Measurements from ENCODE around the gene SLC9A1. TPM values are rescaled to one million over a fixed set of nuclear protein-coding genes. Genes with fewer than 3 reads are reported as not detected.
A peak's percentile ranks its signal among the peaks of the same experiment; 100 is the strongest.

SLC9A1 gene
- total RNA-seq, 3 donors from 2014 or later = 6.1 to 14.2 (median 13.8) TPM

DNA sequence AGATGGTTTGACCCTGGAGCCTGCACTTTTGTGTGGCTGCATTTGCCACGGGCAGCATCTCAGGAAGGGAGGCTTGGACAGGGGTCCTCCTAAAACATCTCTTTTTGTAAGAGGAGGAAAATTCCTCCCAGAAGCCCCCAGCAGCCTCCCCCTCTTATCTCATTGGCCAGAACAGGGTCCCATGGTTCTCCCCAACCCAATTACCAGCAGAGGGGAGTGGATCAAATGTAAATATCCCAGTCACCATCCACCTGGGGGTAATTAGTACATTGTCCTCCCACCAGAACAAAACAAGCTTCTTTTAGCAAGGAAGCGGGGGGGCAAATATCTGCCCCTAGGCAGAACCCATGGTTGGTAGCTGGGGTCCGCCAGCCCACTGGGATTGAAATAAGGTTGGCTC, 97.5 kb downstream of the SLC9A1 start:
- H3K27me3 ChIP-seq = no peaks in the 10 kb centered on the region
- peaks cover 0 to 4% of the 10 kb centered on the region in 2 donors for H3K4me1 ChIP-seq
- TF ChIP-seq, protein P1, sequence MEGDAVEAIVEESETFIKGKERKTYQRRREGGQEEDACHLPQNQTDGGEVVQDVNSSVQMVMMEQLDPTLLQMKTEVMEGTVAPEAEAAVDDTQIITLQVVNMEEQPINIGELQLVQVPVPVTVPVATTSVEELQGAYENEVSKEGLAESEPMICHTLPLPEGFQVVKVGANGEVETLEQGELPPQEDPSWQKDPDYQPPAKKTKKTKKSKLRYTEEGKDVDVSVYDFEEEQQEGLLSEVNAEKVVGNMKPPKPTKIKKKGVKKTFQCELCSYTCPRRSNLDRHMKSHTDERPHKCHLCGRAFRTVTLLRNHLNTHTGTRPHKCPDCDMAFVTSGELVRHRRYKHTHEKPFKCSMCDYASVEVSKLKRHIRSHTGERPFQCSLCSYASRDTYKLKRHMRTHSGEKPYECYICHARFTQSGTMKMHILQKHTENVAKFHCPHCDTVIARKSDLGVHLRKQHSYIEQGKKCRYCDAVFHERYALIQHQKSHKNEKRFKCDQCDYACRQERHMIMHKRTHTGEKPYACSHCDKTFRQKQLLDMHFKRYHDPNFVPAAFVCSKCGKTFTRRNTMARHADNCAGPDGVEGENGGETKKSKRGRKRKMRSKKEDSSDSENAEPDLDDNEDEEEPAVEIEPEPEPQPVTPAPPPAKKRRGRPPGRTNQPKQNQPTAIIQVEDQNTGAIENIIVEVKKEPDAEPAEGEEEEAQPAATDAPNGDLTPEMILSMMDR (IDR thresholded peaks at IDR 0.05) = no peak
- TF ChIP-seq POLR2AphosphoS5 (IDR thresholded peaks at IDR 0.05) (no peak), POLR2A (IDR thresholded peaks at IDR 0.05) (no peak)
- peak overlapping the region; percentile 86 to 87 for H3K27ac ChIP-seq
- H3K36me3 ChIP-seq = no peaks in the 10 kb centered on the region
- no peaks in the 10 kb centered on the region for H3K9me3 ChIP-seq
- H3K4me3 ChIP-seq = peak overlapping the region in 2 of 3 donors; percentile 28 to 45
- intact Hi-C loops (cut with DNase I; ENCODE audit: low total_unique reads) = no loop called here
- no peak for DNase-seq (ENCODE audit: low spot score in 2 of 2)

DNA sequence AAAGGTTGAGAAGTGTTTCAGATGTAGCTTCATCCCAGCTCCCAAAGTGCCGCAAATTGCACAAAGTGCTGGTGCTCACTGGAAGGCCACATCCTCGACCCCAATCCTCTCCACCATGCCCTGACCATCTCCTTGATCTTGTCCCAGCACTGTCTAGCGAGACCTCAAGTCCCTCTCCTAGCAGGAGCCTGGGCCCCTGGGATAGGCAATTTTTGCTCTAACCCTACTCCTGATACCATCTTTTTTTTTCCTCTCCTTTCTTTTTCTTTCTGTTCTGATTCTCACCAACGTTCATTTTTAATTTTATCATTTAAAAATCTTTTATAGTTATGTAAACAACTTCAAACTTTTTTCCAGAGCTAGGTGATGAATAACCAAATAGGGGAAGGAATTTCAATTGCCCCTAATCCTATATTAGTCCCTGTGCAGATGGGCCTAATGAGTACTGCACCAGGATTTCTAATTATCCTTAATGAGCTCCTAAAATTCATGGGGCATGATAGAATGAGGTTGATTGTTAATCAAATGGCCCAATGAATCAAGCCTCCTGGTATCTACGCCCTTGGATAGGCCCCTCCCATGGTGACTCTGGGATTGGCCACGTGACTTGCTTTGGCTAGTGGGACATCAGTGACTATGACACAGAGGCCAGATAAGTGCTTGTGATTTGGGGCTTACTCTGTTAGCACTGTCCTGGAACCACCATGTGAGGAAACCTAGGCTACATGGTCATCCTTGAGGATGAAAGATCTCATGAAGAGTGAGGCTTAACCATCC, 100.8 kb downstream of the SLC9A1 start:
- no peaks in the 10 kb centered on the region for H3K36me3 ChIP-seq
- no peak overlapping the region for H3K4me3 ChIP-seq
- no peaks in the 10 kb centered on the region for H3K27me3 ChIP-seq
- no peak for TF ChIP-seq POLR2A (IDR thresholded peaks at IDR 0.05)
- TF ChIP-seq, protein P1 (IDR thresholded peaks at IDR 0.05) = no peak
- no peak for TF ChIP-seq POLR2AphosphoS5 (IDR thresholded peaks at IDR 0.05)
- no peaks in the 10 kb centered on the region for H3K9me3 ChIP-seq
- no peak for DNase-seq (ENCODE audit: low spot score in 2 of 2)
- intact Hi-C loops (cut with DNase I; ENCODE audit: low total_unique reads) = no loop called here
- peaks cover 0 to 4% of the 10 kb centered on the region in 2 donors for H3K4me1 ChIP-seq
- no peak overlapping the region for H3K27ac ChIP-seq

DNA sequence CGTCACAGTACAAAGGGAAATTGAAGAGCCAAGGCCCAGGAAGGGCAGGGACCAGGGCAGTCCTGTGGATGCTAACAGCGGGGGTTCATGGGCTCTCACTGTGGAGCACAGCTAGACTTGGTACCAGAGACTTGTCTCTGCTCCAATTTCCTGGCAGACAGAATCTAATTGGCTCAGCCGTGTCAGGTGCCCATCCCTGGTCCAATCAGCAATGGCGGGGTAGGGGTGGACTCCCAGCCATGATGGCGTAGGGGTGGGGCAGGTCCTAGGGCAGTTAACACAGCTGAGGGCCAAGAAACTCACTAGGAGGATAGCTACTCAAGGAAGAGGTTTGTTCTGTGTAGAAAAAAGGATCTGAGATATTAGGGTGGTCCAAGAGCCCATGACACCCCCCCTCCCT, 102.4 kb downstream of the SLC9A1 start:
- no peak for DNase-seq (ENCODE audit: low spot score in 2 of 2)
- H3K27ac ChIP-seq = no peak overlapping the region
- intact Hi-C loops (cut with DNase I; ENCODE audit: low total_unique reads) = no loop called here
- TF ChIP-seq POLR2A (IDR thresholded peaks at IDR 0.05) (no peak), POLR2AphosphoS5 (IDR thresholded peaks at IDR 0.05) (no peak)
- TF ChIP-seq, protein P1 (IDR thresholded peaks at IDR 0.05) = no peak
- no peak overlapping the region for H3K4me3 ChIP-seq
- H3K36me3 ChIP-seq = no peaks in the 10 kb centered on the region
- no peaks in the 10 kb centered on the region for H3K9me3 ChIP-seq
- H3K4me1 ChIP-seq = peaks cover 0 to under 1% of the 10 kb centered on the region in 2 donors
- H3K27me3 ChIP-seq = no peaks in the 10 kb centered on the region

DNA sequence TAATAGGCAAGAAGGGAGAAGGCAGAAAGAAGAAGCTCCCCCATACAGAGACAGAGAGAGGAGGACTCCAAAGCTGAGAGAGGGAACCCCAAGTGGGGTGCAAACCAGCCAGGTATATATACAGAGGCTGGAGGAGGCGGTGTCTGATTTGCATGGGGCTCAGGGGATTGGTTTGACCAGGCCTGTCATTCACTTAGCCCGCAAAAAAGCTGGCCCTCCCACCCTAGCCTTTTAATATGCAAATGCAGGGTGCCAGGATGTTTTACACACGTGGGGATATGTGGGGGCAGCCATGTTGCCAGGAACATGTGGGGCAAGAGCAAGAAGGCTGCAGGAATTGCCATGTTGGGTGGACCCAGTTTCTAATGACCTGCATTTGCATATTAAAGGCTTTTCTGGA, 105.3 kb downstream of the SLC9A1 start:
- intact Hi-C loops (cut with DNase I; ENCODE audit: low total_unique reads) = loop anchor here (5.0 kb wide), 1 partner anchor 48 kb away; no protein-coding TSS in a partner anchor

DNA sequence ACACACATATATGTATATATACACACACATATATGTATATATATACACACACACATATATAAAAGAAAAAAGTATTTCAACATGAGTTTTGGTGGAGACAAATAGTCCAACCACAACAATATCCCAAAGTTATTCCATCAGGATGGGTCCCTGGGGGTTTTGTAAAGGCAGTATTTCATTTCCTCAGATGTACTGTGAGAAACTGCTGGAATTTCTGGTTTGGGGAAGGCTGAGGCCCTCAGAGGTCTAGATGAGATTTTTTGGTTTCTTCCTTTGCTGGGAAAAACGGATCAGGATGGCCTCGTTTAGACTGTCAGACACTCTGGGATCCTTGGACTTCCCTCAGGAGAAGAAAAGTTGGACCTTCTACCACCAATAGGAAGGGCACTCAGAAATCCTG, 105.8 kb downstream of the SLC9A1 start:
- no peak for DNase-seq (ENCODE audit: low spot score in 2 of 2)
- no peak overlapping the region for H3K27ac ChIP-seq
- no peak overlapping the region for H3K4me3 ChIP-seq
- H3K4me1 ChIP-seq = no peaks in the 10 kb centered on the region
- no peaks in the 10 kb centered on the region for H3K9me3 ChIP-seq
- no peaks in the 10 kb centered on the region for H3K36me3 ChIP-seq
- H3K27me3 ChIP-seq = no peaks in the 10 kb centered on the region
- TF ChIP-seq, protein P1 (IDR thresholded peaks at IDR 0.05) = no peak
- TF ChIP-seq POLR2AphosphoS5 (IDR thresholded peaks at IDR 0.05) (no peak), POLR2A (IDR thresholded peaks at IDR 0.05) (no peak)
- intact Hi-C loops (cut with DNase I; ENCODE audit: low total_unique reads) = loop anchor here (5.0 kb wide), 1 partner anchor 48 kb away; no protein-coding TSS in a partner anchor

More for the DNA sequence above, 105.3 kb downstream of the SLC9A1 start:
- no peaks in the 10 kb centered on the region for H3K4me1 ChIP-seq
- DNase-seq (ENCODE audit: low spot score in 2 of 2) = no peak
- H3K27me3 ChIP-seq = no peaks in the 10 kb centered on the region
- no peak overlapping the region for H3K27ac ChIP-seq
- no peaks in the 10 kb centered on the region for H3K9me3 ChIP-seq
- TF ChIP-seq POLR2AphosphoS5 (IDR thresholded peaks at IDR 0.05) = no peak
- TF ChIP-seq, protein P1 (IDR thresholded peaks at IDR 0.05) = no peak
- TF ChIP-seq POLR2A (IDR thresholded peaks at IDR 0.05) = no peak
- H3K36me3 ChIP-seq = no peaks in the 10 kb centered on the region
- no peak overlapping the region for H3K4me3 ChIP-seq

Measured in breast epithelium (tissue), 4 donors.